GM18519 (cell line): ENCODE results near the gene AIPL1.

ENCODE experiments used
- ATAC-seq: cut with Tn5 transposase; IDR thresholded peaks from one replicate; pipeline ENCODE4 v1.9.1; 2021; ENCODE audit warnings: mild to moderate bottlenecking, moderate library complexity; ENCODE audit not compliant: unreplicated experiment, low FRiP score

The AIPL1 gene

GRCh38 chr17:6450926-6451832 is 16.3 kb upstream of the AIPL1 start:
- ATAC-seq, result no peak

DNA sequence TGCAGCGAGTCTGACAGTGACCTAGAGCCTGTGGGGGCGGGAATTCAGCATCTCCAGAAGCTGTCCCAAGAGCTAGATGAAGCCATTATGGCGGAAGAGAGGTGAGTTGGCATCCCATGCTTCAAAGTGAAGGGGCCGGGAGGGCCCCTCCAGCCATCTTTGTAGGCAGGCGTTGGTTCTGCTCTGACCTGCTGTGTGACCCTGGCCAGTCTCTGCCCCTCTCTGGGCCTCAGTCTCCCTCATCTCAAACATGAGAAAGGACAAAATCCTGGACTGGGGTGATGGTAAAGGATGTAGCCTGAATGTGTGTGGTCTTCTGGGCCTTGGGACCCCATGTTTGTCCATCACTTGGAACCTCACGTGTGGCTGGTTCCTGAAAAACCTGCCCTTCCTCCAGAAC is 14.4 kb upstream of the AIPL1 start:
- ATAC-seq, result no peak

DNA sequence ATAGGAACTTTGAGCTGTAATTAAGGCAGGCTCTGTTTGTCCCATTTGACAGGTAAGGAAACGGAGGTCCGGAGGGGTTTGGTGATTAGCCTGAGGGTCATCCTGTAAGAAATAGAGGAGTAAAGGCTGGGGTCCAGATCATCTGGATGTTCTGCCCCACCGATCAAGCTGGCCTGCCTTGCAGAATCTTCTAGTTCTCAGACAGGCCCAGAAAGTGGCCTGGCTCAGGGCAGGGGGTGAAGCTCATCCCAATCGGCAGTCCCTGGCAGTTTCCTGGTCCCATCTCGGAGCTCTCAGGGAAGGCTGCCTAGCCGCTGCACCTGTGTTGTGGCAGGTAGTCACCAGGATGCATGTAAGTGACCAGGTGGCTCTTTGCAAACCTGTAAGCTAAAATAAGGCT is 13.6 kb upstream of the AIPL1 start:
- no peak for ATAC-seq

GRCh38 chr17:6446516-6447100 is 11.7 kb upstream of the AIPL1 start:
- no peak for ATAC-seq

DNA sequence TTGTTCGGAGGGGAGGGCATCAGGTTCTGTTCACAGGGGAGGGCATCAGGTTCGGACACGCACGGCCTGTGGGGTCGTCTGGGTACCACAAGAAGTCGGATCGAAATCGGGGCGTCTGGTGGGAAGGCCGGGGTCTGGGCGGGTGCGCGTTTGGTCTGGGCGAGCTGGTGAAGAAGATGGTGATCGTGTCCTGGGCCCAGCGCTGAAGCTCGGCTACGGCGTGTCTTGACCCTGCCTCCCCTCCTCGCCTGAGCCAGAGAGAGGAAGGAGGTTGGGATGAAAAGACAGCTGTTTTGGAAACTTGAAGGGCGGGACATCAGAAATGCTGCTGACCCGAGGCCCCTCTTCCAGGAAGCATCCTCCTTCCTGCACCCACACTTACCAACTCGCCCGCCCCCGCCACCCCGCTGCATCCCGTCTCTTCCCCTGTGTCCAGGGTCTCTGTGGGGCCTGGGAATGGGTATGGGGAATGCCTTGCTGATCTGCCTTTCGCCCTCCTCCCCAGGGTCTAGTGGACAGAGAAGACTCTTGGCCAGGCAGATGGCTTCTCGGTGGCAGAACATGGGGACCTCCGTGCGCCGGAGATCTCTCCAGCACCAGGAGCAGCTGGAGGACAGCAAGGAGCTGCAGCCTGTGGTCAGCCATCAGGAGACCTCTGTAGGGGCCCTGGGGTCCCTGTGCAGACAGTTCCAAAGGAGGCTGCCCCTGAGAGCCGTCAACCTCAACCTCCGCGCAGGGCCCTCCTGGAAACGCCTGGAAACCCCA is 9.8 kb upstream of the AIPL1 start:
- ATAC-seq, result no peak

GRCh38 chr17:6443692-6444570 is 9.0 kb upstream of the AIPL1 start, which contains the start of gene PIMREG:
TSS of gene PIMREG (plus strand) at chr17:6444455. CDS start at chr17:6445111, 656 bp downstream.
- peak; percentile 51 for ATAC-seq

DNA sequence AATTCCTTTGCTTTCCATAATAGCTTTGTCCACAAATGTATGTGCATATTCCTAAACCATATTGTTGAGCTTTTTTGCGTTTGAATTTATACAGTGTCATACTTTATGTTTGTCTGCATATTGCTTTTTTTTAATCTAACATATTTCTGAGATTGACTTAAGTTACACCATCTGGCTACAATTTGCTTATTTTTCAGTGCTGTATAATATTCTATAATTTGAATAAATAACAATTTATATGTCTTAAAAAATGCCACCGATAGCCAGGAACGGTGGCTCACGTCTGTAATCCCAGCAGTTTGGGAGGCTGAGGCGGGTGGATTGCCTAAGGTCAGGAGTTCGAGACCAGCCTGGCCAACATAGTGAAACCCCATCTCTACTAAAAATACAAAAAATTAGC is 7.9 kb upstream of the AIPL1 start:
- ATAC-seq, result no peak

DNA sequence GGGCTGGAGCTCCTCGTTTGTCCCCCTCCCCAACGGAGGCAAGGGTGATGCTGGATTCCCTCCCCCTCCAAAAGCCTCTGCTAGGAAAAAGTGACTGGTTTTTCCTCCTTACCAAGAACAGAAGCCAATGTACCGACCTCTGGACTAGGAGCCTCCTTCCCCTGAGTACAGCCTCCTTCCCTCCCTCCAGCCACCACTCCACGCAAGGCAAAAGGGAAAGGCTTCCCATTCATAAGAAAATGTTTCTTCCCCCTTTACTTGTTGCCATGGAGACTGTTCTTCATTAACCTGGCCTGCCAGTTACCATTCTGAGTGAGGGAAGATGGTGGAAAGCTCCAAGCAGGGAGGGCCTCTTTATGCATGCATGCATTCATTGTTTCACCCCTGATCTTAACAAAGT is 5.0 kb upstream of the AIPL1 start:
- no peak for ATAC-seq

DNA sequence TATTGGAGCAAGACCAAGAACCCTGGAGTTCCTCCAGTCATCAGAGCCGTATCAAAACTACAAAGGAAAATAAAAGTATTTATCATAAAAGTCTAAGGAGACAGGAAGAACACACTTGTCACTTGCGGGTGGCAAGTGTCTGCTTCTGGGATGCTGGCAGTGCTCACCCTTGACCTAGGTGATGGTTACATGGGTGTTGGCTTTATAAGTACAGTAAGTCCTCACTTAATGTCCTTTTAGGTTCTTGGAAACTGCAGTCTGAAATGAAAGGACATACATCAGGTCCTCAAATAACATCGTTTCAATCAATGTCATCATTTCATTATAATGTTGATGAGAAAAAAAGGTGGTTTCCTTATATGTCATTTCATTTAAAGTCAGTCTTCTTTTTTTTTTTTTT is 3.0 kb upstream of the AIPL1 start:
- no peak for ATAC-seq

GRCh38 chr17:6437466-6437865 is 2.5 kb upstream of the AIPL1 start:
- no peak for ATAC-seq

GRCh38 chr17:6435968-6436367 is 1.0 kb upstream of the AIPL1 start:
- ATAC-seq, result no peak

GRCh38 chr17:6430769-6431168 is 4.2 kb downstream of the AIPL1 start:
- no peak for ATAC-seq

DNA sequence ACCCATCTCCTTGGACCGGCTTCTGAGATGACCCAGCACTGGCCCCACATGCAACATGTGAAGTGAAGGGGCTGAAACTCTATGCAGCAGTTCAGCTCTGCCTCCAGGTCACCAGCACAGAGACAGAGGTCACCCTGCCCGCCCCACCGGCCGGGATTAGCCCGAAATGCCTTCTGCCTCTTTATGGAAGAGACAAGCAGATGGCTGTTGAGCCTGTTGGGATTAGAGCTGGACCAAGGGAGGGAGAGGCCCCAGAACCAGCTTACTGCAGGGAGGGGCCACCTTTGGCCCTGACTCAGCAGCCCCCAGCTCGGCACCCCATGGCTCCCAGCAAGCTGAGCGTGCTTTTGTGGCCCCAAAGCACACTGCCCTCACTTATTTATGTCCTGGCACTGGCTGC is 5.7 kb downstream of the AIPL1 start:
- ATAC-seq, result no peak

GRCh38 chr17:6428207-6428965 is 6.5 kb downstream of the AIPL1 start:
- no peak for ATAC-seq

GRCh38 chr17:6427279-6427781 is 7.6 kb downstream of the AIPL1 start:
- no peak for ATAC-seq

- ATAC-seq, result no peak
Observed at GRCh38 chr17:6426356-6427101, 8.4 kb downstream of the AIPL1 start.

- no peak for ATAC-seq
Observed at GRCh38 chr17:6425407-6425806, 9.5 kb downstream of the AIPL1 start.

DNA sequence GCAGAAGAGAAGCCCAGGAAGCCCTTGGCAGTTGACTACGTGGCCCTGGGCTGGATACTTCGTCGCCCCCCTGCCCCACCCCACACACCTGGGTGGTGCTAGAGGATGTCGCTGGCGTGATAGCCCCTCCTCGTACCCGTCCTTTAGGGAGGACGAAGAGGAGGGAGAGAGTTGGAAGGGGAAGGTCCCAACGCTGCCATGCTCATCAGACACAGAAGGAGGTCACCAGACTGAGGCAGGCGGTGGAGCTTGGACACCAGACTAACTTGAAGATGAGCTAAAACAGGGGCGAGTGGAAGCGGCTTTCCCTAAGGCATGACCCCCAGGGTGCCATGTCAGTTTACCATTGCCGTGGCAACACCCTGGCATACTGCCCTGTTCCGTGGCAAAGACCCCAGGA is 11.0 kb downstream of the AIPL1 start:
- no peak for ATAC-seq
